ENCODE measurements around the gene DERL3. TPM values are rescaled to one million over a fixed set of nuclear protein-coding genes. Genes with fewer than 3 reads are reported as not detected.

DERL3 gene
- total RNA-seq, 1 donor from 2014 or later, result 3.8 TPM

GRCh38 chr22:23791738-23792645, 46.8 kb downstream of the DERL3 start:
- Histone ChIP-seq H3K4me1 (peaks cover 20% of the 10 kb centered on the region), H3K27ac (no peak overlapping the region), H3K4me3 (no peak overlapping the region), H3K36me3 (peaks cover 52% of the 10 kb centered on the region), H3K9me3 (no peaks in the 10 kb centered on the region), H3K27me3 (no peaks in the 10 kb centered on the region)
- no peak for TF ChIP-seq CTCF (IDR thresholded peaks at IDR 0.05)
- intact Hi-C loops (cut with DNase I), result no loop called here
- ATAC-seq (no peak), DNase-seq (no peak)

GRCh38 chr22:23790819-23791737, 47.7 kb downstream of the DERL3 start:
- Histone ChIP-seq H3K27ac (no peak overlapping the region), H3K27me3 (no peaks in the 10 kb centered on the region), H3K36me3 (peaks cover 45% of the 10 kb centered on the region), H3K9me3 (no peaks in the 10 kb centered on the region), H3K4me3 (no peak overlapping the region), H3K4me1 (peaks cover 26% of the 10 kb centered on the region)
- no peak for ATAC-seq
- intact Hi-C loops (cut with DNase I), result no loop called here
- no peak for TF ChIP-seq CTCF (IDR thresholded peaks at IDR 0.05)
- DNase-seq, result no peak

GRCh38 chr22:23789638-23790037, 49.2 kb downstream of the DERL3 start:
- ATAC-seq, result no peak
- DNase-seq, result no peak

GRCh38 chr22:23789121-23789520, 49.7 kb downstream of the DERL3 start:
- intact Hi-C loops (cut with DNase I), result no loop called here
- peaks cover 28% of the 10 kb centered on the region for H3K4me1 ChIP-seq

More at GRCh38 chr22:23789638-23790037, 49.2 kb downstream of the DERL3 start:
- Histone ChIP-seq H3K27ac (no peak overlapping the region), H3K4me3 (no peak overlapping the region), H3K4me1 (peaks cover 28% of the 10 kb centered on the region), H3K9me3 (no peaks in the 10 kb centered on the region), H3K36me3 (peaks cover 31% of the 10 kb centered on the region), H3K27me3 (no peaks in the 10 kb centered on the region)
- intact Hi-C loops (cut with DNase I), result no loop called here
- TF ChIP-seq CTCF (IDR thresholded peaks at IDR 0.05), result no peak

More at GRCh38 chr22:23789121-23789520, 49.7 kb downstream of the DERL3 start:
- Histone ChIP-seq H3K4me3 (no peak overlapping the region), H3K27ac (no peak overlapping the region), H3K27me3 (no peaks in the 10 kb centered on the region), H3K9me3 (no peaks in the 10 kb centered on the region), H3K36me3 (peaks cover 26% of the 10 kb centered on the region)
- ATAC-seq (no peak), DNase-seq (no peak)
- no peak for TF ChIP-seq CTCF (IDR thresholded peaks at IDR 0.05)
